HG02642 (cell line): ENCODE data around the gene TNFAIP8L2.
"Not testable (repeated sequence)": the region's sequence is repeated elsewhere in the genome, so short reads cannot be mapped to it uniquely, and the experiment has no call there.

Experiments used
- ATAC-seq: cut with Tn5 transposase; IDR thresholded peaks from one replicate; pipeline ENCODE4 v1.9.1; 2021; ENCODE audit warnings: mild to moderate bottlenecking; ENCODE audit not compliant: unreplicated experiment, poor library complexity

TNFAIP8L2 gene

GRCh38 chr1:151187205-151187604 is 30.8 kb downstream of the TNFAIP8L2 start:
- ATAC-seq, result no peak

- not testable (repeated sequence) for ATAC-seq
Observed at GRCh38 chr1:151188667-151189066, 32.2 kb downstream of the TNFAIP8L2 start.

- ATAC-seq, result peak; percentile 85
Observed at GRCh38 chr1:151189637-151190445, 33.4 kb downstream of the TNFAIP8L2 start, which contains the start of gene VPS72. Gene VPS72, minus strand, starts transcription at chr1:151190197. Its CDS starts 76 bp downstream, at chr1:151190121.

- ATAC-seq, result no peak
Observed at GRCh38 chr1:151192047-151192446, 35.6 kb downstream of the TNFAIP8L2 start.

DNA sequence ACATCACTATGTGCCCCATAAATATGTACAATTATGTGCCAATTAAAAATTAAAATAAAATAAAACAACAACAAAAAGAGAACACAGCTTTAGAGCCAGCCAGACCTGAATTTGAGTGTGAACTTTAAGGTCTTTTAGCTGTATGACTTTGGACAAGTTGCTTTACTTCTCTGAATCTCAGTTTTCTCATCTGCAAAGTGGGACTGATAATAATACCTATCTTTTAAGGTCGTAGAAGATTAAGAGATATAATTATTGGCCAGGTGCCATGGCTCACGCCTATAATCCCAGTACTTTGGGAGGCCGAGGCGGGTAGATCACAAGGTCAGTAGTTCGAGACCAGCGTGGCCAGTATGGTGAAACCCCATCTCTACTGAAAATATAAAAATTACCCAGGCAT is 36.9 kb downstream of the TNFAIP8L2 start:
- ATAC-seq, result no peak

DNA sequence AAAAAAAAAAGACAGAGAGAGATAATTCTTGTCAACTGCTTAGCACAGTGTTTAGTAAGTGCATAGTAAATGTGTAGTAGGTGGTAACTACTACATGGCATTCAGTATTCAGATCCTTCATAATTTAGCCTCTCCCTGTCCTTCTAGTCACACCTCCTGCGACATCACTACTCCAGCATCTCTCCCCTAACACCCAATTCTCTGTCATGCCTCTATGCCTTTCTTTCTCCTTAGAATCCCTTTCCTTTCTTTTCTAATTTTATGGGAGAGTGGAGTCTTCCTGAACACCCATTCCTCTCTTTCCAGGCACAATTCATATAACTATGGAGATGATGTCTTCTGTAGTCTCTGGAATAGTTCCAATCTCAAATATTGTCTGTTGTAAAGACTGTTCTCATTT is 37.4 kb downstream of the TNFAIP8L2 start:
- no peak for ATAC-seq

DNA sequence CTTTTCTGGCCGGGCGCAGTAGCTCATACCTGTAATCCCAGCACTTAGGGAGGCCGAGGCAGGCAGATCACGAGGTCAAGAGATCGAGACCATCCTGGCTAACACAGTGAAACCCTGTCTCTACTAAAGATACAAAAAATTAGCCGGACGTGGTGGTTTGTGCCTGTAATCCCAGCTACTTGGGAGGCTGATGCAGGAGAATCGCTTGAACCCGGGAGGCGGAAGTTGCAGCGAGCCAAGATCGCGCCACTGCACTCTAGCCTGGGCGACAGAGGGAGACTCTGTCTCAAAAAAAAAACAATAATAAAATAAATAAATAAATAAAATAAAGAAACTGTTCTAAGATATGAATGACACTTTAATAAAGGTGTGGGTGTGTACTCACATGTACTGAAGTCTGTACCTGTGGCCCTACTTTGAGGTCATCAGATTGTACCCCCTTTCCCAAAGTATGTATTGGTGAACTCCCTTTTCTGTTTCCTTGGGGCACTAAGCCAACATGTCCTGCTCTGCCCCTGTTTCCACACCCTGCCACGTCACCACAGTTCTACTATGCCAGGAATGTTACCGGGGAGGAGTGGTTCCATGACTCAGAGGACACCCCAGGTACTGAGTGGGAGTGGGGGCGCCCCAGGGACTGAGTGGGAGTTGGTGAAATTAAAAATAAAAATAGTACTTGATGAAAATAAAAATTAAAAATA is 38.6 kb downstream of the TNFAIP8L2 start:
- ATAC-seq, result not testable (repeated sequence)

DNA sequence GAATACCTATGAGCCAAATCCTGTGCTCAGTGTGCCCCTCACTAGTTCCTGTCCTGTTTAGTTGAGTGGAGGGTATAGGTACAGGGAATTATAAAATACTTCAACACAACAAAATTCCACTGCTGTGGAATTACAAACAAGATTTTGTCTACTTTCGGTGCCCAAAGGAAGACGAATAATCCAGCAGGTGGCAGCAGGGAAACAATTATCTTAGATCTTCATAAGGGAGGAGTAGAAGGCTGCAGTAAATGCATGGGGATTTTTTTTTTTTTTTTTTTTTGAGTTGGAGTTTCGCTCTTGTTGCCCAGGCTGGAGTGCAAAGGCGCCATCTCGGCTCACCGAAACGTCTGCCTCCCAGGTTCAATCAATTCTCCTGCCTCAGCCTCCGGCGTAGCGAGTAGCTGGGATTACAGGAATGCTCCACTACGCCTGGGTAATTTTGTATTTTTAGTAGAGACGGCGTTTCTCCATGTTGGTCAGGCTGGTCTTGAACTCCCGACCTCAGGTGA is 39.9 kb downstream of the TNFAIP8L2 start:
- ATAC-seq, result no peak

DNA sequence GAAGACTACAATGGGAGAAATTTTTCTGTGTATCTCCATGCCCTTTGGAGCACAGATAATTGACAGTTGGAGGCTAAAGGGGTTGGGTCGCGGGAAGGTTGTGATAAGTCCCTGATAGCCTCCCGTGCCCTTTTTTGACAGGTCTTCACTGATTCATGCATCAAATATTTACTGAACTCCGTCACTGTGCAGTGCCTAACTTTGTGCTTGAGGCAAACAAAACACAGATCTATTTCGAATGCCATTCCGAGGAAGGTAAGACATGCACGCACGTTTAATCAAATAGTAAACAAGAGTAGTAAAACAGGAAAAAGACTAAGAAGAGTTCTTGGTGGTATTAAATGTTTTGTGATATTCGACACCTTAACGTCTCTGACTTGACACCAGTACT is 41.4 kb downstream of the TNFAIP8L2 start:
- no peak for ATAC-seq

- ATAC-seq, result peak; percentile 92
Observed at GRCh38 chr1:151198254-151199127, 42.0 kb downstream of the TNFAIP8L2 start, which contains the start of gene PIP5K1A. Gene PIP5K1A, plus strand, starts transcription at chr1:151198552. Its CDS starts 445 bp downstream, at chr1:151198997.

DNA sequence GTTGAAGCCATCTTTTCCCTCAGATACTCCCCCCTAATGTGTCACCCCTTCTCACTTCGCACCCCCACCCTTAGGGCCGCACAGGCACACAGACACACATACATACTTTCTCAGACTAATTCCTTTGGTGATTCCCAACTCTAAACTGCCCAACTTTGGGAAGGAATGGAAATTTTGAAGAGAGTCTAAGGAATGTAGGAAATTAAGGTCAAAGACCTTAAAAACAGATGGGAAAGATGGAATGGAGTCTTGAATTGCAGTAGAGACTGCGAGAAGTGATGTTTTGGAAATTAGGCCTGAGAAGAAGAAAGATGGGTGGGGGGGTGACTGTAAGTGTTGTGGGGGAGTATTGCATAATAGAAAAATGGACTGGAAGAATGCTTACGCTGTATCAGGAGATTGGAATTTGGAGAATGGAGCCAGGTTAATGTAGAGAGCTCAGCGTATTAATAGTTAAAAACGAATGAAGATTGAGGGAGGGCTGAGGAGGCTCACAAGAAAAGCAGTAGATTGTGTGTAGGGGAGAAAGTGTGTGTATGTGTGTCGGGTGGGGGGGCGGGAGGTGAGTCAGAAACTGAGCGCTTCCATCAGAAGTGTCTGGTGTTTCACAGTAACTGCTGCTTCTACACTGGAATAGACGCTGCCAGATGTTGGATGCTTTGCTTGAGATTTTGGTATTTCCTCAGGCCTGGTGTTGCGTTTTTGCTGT is 43.6 kb downstream of the TNFAIP8L2 start:
- ATAC-seq, result no peak

GRCh38 chr1:151205381-151205965 is 49.0 kb downstream of the TNFAIP8L2 start:
- ATAC-seq, result not testable (repeated sequence)
